SH-SY5Y (cell line): ENCODE results near the gene DISC1.

Source experiments
- GATA2 ChIP-seq: IDR thresholded peaks from 2 replicates; pipeline ENCODE4 v1.6.1; 2011; ENCODE audit warnings: mild to moderate bottlenecking, low read depth, low read length
- GATA3 ChIP-seq: IDR thresholded peaks from 2 replicates; pipeline ENCODE4 v1.6.1; 2011; ENCODE audit warnings: low read depth, mild to moderate bottlenecking, low read length, moderate library complexity

DNA sequence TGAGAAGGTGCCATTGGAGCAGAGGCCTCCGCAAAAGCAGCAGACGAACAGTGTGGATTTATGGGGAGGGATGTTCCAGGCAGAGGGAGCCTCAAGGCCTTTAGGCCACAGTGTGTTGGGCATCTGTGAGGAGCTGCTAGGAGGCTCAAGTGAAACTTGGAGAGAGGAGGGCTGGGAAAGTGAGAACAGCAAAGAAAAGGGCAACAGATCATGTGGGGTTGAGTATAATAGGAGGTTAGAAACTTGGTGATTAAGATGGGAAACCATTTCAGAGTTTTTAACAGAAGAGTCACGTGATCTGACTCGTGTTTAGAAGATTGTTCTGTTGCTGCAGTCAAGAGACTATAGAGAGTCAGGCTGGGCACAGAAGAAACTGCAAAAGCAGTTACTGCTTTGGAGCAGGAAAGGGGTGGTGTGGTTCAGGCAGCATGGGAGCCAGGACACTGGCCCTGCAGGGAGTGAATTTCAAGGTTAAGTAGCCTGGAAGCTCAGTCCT is 277.0 kb downstream of the DISC1 start:
- TF ChIP-seq GATA2 (no peak), GATA3 (no peak)
